Measurements from ENCODE around the gene STAT1.

DNA sequence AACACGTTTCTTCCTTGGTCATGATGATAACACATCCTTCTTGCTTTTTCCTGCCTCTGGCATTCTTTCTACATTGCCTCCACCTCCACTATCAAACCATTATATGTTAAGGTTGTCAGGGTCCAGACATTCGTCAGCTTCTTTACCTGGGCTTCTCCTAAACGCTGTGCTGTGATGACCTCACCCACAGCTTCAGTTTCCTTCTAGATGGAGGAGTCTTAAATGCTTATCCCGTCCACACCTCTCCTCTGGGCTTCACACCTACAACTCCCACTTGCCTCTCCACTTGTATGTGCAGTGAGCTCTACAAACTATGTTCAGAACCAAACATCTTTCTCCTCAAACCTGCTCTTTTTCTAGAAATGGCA, 666 bp upstream of the STAT1 start:
- TF ChIP-seq CREB5 (CRISPR knock-in tag; IDR thresholded peaks at IDR 0.05; ENCODE audit: low read depth) (no peak), POU6F1 (CRISPR knock-in tag; IDR thresholded peaks at IDR 0.05; ENCODE audit: borderline replicate concordance, low read depth) (no peak), ARNTL (CRISPR knock-in tag; IDR thresholded peaks at IDR 0.05; ENCODE audit: borderline replicate concordance, low read depth) (no peak)
